ENCODE measurements around the gene NCR1. TPM values are rescaled to one million over a fixed set of nuclear protein-coding genes. Genes with fewer than 3 reads are reported as not detected.

The NCR1 gene
- total RNA-seq, 1 experiment from 2014 or later, result not detected

- no TSS peak for BruUV-seq (replicated peaks)
These were observed 23.2 kb upstream of the NCR1 start for GRCh38 chr19:54882758-54883157.

GRCh38 chr19:54883228-54883627 is 22.7 kb upstream of the NCR1 start:
- H3K27me3 Mint-ChIP-seq (ENCODE audit: insufficient read depth, unreplicated experiment), result no peaks in the 10 kb centered on the region
- ChIA-PET CTCF (interaction anchor here (0.7 to 1.5 kb wide), 2 partner anchors 10 to 209 kb away, joined by 3 to 7 read pairs; no protein-coding TSS in a partner anchor), POLR2A (no interaction called here)
- BruUV-seq (replicated peaks), result no TSS peak
- no peak overlapping the region for H3K27ac Mint-ChIP-seq (ENCODE audit: low read depth, unreplicated experiment)
- peaks cover 14% of the 10 kb centered on the region for H3K9me3 Mint-ChIP-seq (ENCODE audit: unreplicated experiment)
- no peak for DNase-seq (ENCODE audit: unreplicated experiment)
- no peak overlapping the region for H3K4me3 Mint-ChIP-seq (ENCODE audit: unreplicated experiment)
- TF ChIP-seq, protein P1, sequence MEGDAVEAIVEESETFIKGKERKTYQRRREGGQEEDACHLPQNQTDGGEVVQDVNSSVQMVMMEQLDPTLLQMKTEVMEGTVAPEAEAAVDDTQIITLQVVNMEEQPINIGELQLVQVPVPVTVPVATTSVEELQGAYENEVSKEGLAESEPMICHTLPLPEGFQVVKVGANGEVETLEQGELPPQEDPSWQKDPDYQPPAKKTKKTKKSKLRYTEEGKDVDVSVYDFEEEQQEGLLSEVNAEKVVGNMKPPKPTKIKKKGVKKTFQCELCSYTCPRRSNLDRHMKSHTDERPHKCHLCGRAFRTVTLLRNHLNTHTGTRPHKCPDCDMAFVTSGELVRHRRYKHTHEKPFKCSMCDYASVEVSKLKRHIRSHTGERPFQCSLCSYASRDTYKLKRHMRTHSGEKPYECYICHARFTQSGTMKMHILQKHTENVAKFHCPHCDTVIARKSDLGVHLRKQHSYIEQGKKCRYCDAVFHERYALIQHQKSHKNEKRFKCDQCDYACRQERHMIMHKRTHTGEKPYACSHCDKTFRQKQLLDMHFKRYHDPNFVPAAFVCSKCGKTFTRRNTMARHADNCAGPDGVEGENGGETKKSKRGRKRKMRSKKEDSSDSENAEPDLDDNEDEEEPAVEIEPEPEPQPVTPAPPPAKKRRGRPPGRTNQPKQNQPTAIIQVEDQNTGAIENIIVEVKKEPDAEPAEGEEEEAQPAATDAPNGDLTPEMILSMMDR (IDR thresholded peaks at IDR 0.05; ENCODE audit: unreplicated experiment), result no peak
- no peaks in the 10 kb centered on the region for H3K4me1 Mint-ChIP-seq (ENCODE audit: insufficient read depth, unreplicated experiment)
- intact Hi-C loops (cut with micrococcal nuclease), result no loop called here
- no peaks in the 10 kb centered on the region for H3K36me3 Mint-ChIP-seq (ENCODE audit: insufficient read depth, unreplicated experiment)

More at GRCh38 chr19:54882758-54883157, 23.2 kb upstream of the NCR1 start:
- TF ChIP-seq, protein P1 (IDR thresholded peaks at IDR 0.05; ENCODE audit: unreplicated experiment), result no peak
- H3K27me3 Mint-ChIP-seq (ENCODE audit: insufficient read depth, unreplicated experiment), result no peaks in the 10 kb centered on the region
- H3K4me3 Mint-ChIP-seq (ENCODE audit: unreplicated experiment), result no peak overlapping the region
- intact Hi-C loops (cut with micrococcal nuclease), result no loop called here
- no peak overlapping the region for H3K27ac Mint-ChIP-seq (ENCODE audit: low read depth, unreplicated experiment)
- DNase-seq (ENCODE audit: unreplicated experiment), result no peak
- peaks cover 17% of the 10 kb centered on the region for H3K9me3 Mint-ChIP-seq (ENCODE audit: unreplicated experiment)
- no peaks in the 10 kb centered on the region for H3K4me1 Mint-ChIP-seq (ENCODE audit: insufficient read depth, unreplicated experiment)
- ChIA-PET POLR2A (no interaction called here), CTCF (interaction anchor here (1.4 kb wide), 1 partner anchor 229 kb away, joined by 3 read pairs; no protein-coding TSS in a partner anchor)
- no peaks in the 10 kb centered on the region for H3K36me3 Mint-ChIP-seq (ENCODE audit: insufficient read depth, unreplicated experiment)

DNA sequence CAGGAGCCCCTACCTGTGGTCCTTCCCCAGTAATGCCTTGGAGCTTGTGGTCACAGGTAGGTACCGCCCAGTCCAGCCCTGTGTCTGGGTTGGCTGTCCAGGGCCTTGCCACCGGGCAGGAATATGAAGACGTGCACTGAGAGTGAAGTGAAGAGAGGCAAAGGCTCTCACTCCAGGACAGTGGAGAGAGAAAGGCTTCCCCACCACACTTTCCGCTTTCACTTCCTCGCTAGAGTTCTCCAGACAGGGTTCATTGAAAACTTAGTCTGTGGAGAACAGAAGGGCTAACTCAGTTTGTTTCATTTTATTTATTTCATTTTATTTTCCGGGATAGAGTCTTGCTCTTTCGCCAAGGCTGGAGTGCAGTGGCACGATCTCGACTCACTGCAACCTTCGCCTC is 17.7 kb upstream of the NCR1 start:
- H3K36me3 Mint-ChIP-seq (ENCODE audit: insufficient read depth, unreplicated experiment), result no peaks in the 10 kb centered on the region
- H3K9me3 Mint-ChIP-seq (ENCODE audit: unreplicated experiment), result peaks cover 10% of the 10 kb centered on the region
- H3K27me3 Mint-ChIP-seq (ENCODE audit: insufficient read depth, unreplicated experiment), result no peaks in the 10 kb centered on the region
- ChIA-PET CTCF (no interaction called here), POLR2A (no interaction called here)
- intact Hi-C loops (cut with micrococcal nuclease), result no loop called here
- no TSS peak for BruUV-seq (replicated peaks)
- DNase-seq (ENCODE audit: unreplicated experiment), result no peak
- H3K4me1 Mint-ChIP-seq (ENCODE audit: insufficient read depth, unreplicated experiment), result no peaks in the 10 kb centered on the region
- no peak overlapping the region for H3K27ac Mint-ChIP-seq (ENCODE audit: low read depth, unreplicated experiment)
- TF ChIP-seq, protein P1 (IDR thresholded peaks at IDR 0.05; ENCODE audit: unreplicated experiment), result no peak
- no peak overlapping the region for H3K4me3 Mint-ChIP-seq (ENCODE audit: unreplicated experiment)

DNA sequence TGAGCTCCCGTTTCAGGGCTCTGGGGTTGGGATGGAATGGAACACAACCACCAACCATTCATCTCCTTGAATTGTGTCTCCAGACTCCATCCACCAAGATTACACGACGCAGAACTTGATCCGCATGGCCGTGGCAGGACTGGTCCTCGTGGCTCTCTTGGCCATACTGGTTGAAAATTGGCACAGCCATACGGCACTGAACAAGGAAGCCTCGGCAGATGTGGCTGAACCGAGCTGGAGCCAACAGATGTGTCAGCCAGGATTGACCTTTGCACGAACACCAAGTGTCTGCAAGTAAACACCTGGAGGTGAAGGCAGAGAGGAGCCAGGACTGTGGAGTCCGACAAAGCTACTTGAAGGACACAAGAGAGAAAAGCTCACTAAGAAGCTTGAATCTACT is 16.4 kb upstream of the NCR1 start:
- BruUV-seq (replicated peaks), result no TSS peak
- CTCF ChIA-PET, result interaction anchor here (0.5 to 1.0 kb wide), 3 partner anchors 23 to 504 kb away, joined by 3 to 6 read pairs (median 5); no protein-coding TSS in a partner anchor
- no peak overlapping the region for H3K27ac Mint-ChIP-seq (ENCODE audit: low read depth, unreplicated experiment)

More for the DNA sequence above, 16.4 kb upstream of the NCR1 start:
- no peaks in the 10 kb centered on the region for H3K27me3 Mint-ChIP-seq (ENCODE audit: insufficient read depth, unreplicated experiment)
- intact Hi-C loops (cut with micrococcal nuclease), result no loop called here
- H3K4me3 Mint-ChIP-seq (ENCODE audit: unreplicated experiment), result no peak overlapping the region
- H3K4me1 Mint-ChIP-seq (ENCODE audit: insufficient read depth, unreplicated experiment), result no peaks in the 10 kb centered on the region
- no peak for DNase-seq (ENCODE audit: unreplicated experiment)
- TF ChIP-seq, protein P1 (IDR thresholded peaks at IDR 0.05; ENCODE audit: unreplicated experiment), result no peak
- POLR2A ChIA-PET, result interaction anchor here (1.6 kb wide), 1 partner anchor 17 kb away, joined by 3 read pairs; no protein-coding TSS in a partner anchor
- H3K36me3 Mint-ChIP-seq (ENCODE audit: insufficient read depth, unreplicated experiment), result no peaks in the 10 kb centered on the region
- peaks cover 10% of the 10 kb centered on the region for H3K9me3 Mint-ChIP-seq (ENCODE audit: unreplicated experiment)

Measured in MCF 10A (cell line).